A172 (cell line): ENCODE results near the gene FSIP1. TPM values are rescaled to one million over a fixed set of nuclear protein-coding genes. Genes with fewer than 3 reads are reported as not detected.

Experiments used
- DNase-seq: peaks from one replicate; pipeline ENCODE4 v3.0.0-alpha.2; 2015; ENCODE audit warnings: low spot score
- total RNA-seq: library from RNA; depleted of rRNA; stranded (reverse); fragments of >200 nt; shearing (Covaris generic); gene quantifications from 2 replicates; pipeline ENCODE4 v1.2.3, GENCODE V29; 2014

Gene FSIP1
- total RNA-seq, 1 experiment from 2014 or later: 0.41 TPM

GRCh38 chr15:39618063-39618823 lies 164.4 kb downstream of the FSIP1 start:
- DNase-seq: no peak

- DNase-seq: no peak
Observed at GRCh38 chr15:39616731-39617455, 165.7 kb downstream of the FSIP1 start.

DNA sequence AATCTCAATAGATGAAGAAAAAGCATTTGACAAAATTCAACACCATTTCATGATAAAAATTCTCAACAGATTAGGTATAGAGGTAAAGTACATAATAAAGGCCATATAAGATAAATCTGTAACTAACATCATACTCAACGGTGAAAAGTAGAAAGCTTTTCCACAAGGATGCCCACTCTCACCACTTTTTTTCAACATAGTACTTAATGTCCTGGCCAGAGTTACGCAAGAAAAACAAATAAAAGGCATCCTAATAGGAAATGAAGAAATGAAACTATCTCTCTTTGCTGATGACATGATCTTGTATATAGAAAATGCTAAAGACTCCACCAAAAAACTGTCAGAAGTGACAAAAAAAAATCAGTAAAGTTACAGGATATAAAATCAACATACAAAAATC lies 168.8 kb downstream of the FSIP1 start:
- DNase-seq: no peak

GRCh38 chr15:39613271-39613670 lies 169.4 kb downstream of the FSIP1 start:
- no peak for DNase-seq

DNA sequence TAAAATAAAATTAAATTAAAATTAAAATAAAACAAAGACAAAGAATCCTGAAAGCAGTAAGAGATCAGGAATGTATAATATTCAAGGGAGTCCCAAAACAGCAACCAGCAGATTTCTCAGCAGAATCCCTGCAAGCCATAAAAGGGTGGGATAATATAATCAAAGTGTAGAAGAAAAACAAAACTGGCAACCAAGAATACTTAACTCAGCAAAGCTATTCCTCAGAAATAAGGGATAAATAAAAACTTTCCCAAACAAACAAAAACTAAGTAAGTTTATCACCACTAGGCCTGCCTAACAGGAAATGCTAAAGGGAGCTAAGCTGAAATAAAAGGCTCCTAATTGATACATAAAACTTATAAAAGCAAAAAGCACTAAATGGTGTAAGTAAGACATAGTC lies 172.0 kb downstream of the FSIP1 start:
- no peak for DNase-seq

- DNase-seq: no peak
Observed at GRCh38 chr15:39609166-39609916, 173.3 kb downstream of the FSIP1 start.

GRCh38 chr15:39608185-39609139 lies 174.2 kb downstream of the FSIP1 start:
- DNase-seq: no peak

DNA sequence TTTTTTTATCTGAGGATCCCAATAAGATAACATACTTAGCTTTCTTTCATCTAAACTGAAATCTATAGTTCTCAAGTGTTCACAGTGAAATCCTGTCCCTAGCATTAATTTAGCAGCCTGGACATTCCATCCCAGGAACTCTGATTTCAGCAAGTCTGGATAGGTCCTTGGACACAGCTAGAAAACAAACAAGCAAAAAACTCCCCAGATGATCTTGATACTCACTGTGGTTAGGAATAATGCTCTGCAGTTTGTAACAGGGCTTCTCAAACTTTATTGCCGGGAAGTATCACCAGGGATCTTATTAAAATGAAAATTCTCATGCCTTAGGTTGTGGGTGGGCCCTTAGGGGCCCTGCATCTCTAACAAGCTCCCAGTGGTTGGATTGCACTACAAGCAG lies 177.5 kb downstream of the FSIP1 start:
- DNase-seq: no peak

DNA sequence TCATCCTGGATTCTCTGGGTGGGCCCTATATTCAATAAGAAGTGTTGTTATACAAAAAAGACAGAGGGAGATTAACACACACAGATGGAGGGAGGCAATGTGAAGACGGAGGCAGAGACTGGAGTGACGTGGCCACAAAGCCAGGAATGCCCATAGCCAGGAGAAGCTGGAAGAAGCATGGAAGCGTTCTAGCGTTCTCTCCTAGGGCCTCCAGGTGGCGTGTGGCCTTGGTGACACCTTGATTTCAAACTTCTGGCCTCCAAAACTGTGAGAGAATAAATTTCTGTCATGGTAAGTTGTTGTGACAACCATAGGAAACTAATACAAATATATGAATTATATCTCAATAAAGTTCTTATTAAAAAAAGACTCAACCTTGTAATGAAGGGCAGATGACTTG lies 180.5 kb downstream of the FSIP1 start:
- DNase-seq: no peak

DNA sequence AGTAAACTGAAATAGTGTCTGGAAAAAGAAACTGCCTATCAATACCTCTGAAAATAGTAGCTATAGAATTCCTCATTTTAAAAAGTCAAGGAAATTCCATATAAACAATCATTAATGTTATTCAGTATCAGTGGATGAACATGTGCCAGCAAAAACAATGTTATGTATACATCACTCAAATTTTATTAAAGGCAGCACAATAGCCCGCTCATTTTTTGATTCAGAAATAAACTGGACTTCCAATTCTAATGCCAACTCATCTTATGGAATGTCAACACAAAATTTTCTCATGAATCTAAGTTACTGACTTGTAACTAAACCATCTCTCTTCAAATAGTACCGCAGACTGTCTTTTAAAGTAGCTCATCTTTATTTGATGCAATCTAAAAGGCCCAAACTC lies 182.8 kb downstream of the FSIP1 start:
- no peak for DNase-seq

GRCh38 chr15:39598958-39599845 lies 183.4 kb downstream of the FSIP1 start:
- DNase-seq: no peak

GRCh38 chr15:39598186-39598850 lies 184.3 kb downstream of the FSIP1 start:
- no peak for DNase-seq

GRCh38 chr15:39597751-39598185 lies 184.9 kb downstream of the FSIP1 start:
- DNase-seq: no peak

DNA sequence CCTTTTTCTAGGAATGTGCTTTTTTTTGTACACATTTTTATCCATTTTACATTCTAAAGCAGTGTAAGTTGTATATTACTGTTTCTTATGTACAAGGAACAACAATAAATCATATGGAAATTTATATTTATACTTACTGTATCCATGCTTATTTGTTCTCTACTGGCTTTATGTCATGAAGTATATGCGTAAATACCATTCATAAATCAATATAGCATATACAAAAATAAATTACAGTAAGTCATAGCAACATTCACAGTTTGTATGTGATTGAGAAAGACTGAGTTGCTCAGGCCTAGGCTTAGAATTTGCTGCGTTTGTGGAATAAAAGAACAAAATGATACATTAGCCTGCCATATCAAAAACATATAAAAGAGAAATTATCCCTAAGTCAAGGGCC lies 185.3 kb downstream of the FSIP1 start:
- DNase-seq: no peak

DNA sequence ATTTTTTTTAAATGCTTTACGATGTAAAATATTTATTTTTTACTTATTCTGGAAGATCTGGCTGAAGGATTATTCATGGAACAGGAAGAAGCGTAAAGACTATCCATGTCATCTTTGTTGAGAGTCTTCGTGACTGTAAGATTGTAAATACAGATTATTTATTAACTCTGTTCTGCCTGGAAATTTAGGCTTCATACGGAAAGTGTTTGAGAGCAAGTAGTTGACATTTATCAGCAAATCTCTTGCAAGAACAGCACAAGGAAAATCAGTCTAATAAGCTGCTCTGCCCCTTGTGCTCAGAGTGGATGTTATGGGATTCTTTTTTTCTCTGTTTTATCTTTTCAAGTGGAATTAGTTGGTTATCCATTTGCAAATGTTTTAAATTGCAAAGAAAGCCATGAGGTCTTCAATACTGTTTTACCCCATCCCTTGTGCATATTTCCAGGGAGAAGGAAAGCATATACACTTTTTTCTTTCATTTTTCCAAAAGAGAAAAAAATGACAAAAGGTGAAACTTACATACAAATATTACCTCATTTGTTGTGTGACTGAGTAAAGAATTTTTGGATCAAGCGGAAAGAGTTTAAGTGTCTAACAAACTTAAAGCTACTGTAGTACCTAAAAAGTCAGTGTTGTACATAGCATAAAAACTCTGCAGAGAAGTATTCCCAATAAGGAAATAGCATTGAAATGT lies 186.1 kb downstream of the FSIP1 start:
- DNase-seq: no peak

- no peak for DNase-seq
Observed at GRCh38 chr15:39595338-39596221, 187.1 kb downstream of the FSIP1 start.

GRCh38 chr15:39594446-39595337 lies 187.9 kb downstream of the FSIP1 start:
- DNase-seq: no peak
